Left renal pelvis (tissue), 4 donors: ENCODE measurements around the gene VAMP5. TPM values are rescaled to one million over a fixed set of nuclear protein-coding genes. Genes with fewer than 3 reads are reported as not detected.
"Not testable (repeated sequence)": the region's sequence is repeated elsewhere in the genome, so short reads cannot be mapped to it uniquely, and the experiment has no call there.

Source experiments
- DNase-seq, 4 donors: peaks; one replicate each; pipeline ENCODE4 v3.0.0-alpha.2; 2013; ENCODE audit warnings: low read depth in 4 of 4, low spot score in 3 of 4
- polyA plus RNA-seq, 4 donors: library from polyadenylated mRNA; unstranded; fragments of 120-200 nt; gene quantifications; one replicate each; pipeline ENCODE4 v1.2.1, GENCODE V29; 2013; ENCODE audit not compliant: insufficient read length in 4 of 4

The VAMP5 gene
- polyA plus RNA-seq, 4 donors = 21.7 to 41.4 (median 35.7) TPM

DNA sequence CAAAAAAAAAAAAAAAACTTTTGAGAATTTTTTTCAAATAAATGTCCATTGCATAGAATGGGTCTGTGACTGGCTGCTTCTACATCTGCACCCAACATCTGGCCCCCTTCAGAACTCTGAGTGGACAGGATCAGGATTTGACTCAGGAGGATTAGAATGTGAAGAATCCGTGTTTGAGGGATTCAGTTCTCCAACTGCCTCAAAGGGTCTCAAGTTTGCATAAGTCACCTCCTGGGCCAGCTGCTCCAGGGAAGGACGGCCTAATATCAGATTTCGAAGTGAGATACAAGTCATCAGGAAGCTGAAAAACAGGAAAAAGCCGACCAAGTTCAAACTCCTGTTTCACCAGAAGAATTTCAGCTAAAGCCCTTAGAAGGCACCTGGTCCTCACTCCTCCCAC is 34.4 kb upstream of the VAMP5 start:
- no peak for DNase-seq

DNA sequence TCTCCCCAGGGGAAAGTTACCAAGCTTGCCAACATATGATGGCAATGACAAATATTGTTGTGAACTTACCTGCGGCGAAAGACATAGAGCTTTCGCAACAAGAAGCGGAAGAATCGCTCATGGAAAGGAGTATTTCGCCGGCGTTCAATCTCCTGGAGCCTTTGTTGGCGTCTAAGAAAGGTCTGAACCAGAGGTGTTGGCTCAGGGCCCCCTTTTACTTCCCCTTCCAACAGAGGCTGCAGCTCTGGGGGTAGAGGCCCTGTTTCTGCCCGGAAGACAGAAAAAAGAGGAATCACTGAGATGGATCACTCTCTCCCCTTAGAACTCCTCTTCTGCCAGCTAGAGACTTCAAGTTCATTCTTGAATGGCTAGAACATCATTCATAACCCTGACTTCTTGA is 33.7 kb upstream of the VAMP5 start:
- DNase-seq = no peak

DNA sequence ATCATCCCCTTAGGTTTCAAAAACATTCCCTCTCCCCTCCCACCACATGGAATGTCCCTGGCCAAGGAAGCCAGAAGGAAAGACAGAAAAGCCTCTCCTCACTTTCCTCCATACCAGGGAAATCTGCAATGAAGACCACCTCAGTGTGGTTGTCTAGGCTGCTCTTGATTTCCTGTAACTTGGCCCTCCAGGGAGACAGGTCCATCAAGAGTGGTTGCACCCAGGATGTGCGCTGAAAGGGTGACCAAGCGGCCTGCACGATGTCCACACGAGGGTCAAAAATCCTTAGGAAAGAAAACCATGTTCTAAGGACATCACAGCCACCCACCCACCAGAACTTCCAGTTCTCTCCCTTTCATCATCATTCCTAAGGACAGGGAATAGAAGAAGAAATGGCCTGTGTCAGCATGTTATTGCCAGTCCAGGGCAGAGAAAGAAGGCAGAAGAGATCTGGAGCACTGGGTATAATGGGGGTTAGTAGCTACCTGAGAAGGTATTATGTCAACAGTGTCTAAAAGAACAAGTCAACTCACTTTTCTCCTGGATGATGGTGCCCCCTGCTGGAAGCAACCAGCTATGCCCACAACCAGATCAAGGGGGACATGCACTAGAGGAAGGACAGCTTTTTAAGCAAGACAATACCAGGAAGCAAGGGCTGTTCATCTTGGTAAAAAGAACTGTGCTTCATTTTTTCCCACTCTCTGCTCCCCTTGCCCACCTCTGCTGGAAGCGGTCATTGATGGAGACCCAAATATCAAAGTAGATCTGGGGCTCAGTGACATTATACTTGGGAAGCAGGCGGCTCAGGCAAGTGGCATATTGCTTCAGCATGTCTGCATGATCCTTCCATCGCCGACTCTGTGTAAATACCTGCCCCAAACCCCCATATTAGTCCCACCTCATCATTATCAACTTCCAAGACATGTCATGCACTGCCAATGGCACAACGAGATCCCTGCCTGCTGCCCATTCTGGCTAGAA is 32.2 kb upstream of the VAMP5 start:
- DNase-seq = peak in 3 of 4 donors; percentile 54 to 59 (median 58)

DNA sequence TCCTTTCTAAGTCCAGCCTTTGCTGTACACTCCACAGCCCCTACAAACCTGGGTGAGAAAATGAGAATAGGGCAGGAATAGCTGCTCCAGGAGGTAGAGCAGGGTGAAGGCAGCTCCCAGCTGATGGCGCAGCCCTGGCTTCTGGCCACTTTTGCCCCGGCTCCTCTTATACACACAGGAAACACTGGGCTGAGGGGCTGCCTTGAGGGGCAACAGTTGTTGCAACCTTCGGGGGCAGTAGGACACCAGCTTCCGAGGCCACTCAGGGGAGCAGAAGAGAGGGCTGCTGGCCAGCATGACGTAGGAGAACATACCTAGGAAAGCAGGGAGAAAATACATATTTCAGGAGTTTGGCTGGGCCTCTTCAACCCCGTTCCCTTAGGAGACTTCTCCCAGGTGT is 31.0 kb upstream of the VAMP5 start:
- no peak for DNase-seq

DNA sequence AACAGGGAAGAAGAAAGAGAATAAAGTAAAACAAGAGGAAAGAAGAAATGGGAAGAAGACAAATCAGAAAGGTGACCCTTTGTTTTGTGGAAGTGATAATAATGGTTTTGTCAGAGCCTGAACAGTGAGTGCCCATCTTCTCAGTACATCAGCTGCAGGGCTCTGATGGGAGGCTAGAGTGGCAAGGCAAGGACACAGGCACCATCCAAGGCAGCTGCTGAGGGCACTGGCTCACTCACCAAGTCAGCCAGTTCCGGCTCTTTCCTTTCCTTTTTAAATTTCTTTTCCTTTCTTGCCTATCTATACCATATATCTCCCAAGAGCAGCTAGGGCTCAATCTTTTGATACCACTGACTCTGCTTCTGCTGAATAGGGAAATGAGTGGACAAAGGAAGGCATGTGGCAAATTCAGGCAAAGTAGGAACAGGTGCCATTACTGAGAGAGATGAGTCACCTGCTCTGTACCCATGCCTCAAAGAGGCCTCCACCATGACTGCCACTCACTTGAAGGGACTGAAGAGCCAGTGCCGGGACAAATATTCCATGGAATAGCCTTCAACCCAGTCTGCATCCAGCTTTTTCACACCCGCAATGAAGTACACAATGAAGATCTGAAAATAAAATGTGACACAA is 29.1 kb upstream of the VAMP5 start:
- DNase-seq = no peak

DNA sequence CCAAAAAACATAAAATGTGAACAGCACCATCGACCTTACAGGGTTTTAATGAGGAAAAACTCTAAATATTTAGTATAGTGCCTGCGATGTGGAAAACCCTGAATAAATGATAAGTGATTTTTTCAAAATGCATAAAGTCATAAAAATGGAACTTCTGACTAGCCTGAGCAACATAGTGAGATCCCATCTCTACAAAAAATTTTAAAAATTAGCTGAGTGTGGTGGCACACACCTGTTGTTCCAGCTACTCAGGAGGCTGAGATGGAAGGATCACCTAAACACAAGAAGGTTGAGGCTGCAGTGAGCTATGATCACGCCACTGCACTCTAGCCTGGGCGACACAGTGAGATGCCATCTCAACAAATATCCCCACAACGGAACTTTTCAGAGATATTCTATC is 27.1 kb upstream of the VAMP5 start:
- no peak for DNase-seq

DNA sequence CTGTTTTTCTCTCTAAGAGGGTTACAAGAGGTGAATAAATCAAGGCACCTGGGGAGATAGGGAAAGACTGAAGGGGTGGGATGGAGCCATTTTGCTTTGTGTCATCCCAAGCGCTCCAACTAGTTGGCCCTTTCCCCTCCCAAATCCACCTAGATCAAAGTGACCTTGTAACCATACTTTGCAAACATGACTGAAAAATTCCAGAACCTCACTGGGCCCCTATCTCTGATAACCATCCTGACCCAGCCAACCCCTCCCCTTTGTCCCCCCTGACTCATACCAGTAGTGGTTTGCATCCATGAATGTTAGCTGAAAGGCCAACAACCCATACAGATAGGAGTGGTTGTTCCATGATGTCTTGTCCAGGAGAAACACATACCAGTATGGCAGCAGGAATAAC is 26.1 kb upstream of the VAMP5 start:
- DNase-seq = no peak

DNA sequence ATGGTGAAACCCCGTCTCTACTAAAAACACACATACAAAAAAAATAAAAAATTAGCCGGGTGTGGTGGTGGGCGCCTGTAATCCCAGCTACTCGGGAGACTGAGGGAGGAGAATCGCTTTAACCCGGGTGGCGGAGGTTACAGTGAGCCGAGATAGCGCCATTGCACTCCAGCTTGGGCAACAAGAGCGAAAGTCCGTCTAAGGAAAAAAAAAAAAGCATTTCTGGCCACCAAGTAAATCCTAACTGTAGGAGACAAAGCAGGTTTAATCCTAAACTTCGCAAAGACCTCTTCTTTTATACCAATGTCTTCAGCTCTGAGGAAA is 23.9 kb upstream of the VAMP5 start:
- DNase-seq = not testable (repeated sequence)

DNA sequence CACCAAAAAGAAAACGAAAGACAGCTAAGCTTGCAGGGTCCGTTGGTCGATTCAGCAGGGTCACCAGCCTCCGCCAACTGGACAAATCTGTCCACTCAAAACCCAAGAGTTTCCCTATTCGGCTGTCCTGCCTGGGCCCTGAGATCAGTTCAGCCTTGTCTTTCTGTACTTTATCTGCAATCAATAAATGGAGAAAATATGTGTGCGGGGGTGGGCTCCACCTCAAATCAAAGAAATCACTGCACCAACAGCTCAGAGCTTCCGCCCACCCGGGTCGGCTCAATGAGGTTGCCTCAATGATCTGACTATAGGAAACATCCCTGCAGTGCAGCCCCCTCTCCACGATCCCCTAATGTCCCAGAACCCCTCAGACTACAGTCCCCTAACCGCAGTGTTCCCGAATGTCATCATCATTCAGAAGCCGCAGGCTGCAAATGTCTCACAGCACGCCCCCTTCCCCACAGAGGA is 23.4 kb upstream of the VAMP5 start:
- no peak for DNase-seq

DNA sequence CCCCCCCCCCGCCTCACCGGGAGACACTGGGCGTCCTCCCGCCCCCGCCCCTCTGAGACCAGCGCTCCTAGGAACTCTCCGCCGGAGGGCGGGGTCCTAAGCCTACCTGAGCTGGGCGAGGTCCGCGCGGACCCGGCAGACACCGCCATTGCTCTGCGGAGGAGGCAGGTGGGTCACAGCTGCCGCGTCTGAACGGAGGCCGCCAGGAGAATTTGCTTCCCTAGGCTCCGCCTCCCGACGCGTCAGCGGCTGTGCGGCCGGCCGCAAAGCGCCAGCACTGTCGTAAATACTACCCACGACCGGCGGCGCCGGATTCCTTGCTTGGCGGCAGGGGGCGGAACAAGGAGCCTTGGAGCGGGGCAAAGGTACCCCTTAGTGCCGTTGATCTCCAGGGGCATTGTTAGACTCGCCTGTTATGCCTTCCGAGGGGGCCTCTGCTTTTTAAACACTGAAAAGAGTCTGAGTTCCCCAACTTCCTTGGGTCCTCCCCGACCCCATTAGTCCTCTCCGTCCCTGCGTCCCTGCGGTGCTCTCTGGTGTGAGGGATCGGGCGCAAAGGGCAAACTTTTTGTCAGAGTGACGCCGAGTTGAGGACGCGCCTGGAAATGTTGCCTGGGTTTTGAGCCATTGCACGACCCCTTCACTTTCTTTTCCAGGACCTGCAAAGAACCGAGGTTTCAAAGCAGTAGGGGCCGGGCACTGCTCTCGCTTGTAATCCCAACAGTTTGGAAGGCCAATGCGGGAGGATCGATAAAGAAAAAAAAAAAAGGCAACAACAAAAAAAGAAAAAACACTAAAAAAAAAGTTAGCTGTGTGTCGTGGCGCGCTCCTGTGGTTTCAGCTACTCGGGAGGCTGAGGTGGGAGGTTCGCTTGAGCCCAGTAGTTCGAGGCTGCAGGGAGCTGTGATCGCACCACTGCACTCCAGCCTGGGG is 22.7 kb upstream of the VAMP5 start, which contains the start of gene GGCX:
TSS of gene GGCX (minus strand) at position 214 of the 933 bp plus-strand sequence. CDS start at position 149, 65 bp downstream.
- peak; percentile 86 to 93 (median 92) for DNase-seq

DNA sequence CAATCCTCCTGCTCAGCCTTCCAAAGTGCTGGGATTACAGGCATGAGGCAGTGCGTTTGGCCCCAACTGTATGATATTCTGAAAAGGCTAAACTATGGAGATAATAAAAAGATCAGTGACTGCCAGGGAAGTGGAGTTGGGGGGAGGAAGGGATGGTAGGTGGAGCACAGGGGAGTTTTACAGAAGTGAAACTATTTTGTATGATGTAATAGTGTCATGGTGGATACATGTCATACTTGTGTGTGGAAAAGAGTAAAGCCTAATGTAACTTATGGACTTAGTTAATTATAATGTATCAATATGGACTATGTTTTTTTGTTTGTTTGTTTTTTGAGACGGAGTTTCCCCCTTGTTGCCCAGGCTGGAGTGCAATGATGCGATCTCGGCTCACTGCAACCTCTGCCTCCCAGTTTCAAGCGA is 20.1 kb upstream of the VAMP5 start:
- no peak for DNase-seq

DNA sequence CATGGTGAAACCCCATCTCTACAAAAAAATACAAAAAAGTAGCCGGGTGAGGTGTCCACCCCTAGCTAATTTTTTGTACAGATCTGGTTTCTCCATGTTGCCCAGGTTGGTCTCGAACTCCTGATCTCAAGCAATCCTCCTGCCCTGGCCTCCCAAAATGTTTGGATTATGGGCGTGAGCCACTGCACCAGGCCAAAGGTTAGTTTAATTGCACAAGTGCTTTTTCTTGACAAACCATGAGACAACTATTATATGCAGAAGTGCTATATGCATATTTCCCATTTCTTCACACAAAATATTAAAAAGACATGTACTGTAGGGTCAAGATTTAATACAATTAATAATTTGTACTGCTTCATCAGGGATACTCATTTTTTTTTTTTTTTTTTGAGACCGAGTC is 18.0 kb upstream of the VAMP5 start:
- no peak for DNase-seq

DNA sequence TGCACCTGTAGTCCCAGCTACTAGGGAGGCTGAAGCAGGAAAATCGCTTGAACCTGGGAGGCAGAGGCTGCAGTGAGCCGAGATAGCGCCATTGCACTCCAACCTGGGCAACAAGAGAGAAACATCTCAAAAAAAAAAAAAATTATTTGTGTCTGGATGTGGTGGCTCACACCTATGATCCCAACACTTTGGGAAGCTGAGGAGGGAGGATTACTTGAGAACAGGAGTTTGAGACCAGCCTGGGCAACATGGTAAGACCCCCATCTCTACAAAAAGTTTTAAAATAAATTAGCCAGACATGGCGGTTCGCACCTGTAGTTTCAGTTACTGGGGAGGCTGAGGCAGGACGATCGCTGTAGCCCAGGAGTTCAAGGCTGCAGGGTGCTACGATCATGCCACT is 8.5 kb upstream of the VAMP5 start:
- no peak for DNase-seq

DNA sequence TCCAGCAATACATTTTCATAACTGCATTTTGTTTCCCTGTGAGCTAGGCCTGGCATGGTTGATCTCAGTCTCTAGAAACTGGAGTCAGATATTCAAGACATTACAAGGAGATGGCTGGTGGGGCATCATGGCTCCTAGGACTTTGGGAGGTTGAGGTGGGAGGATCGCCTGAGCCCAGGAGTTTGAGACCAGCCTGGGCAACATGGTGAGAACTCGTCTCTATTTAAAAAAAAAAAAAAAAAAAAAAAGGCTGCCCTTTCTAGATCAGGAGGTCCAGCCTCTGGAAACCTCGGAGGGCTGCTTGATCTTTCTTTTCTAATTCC is 7.2 kb upstream of the VAMP5 start:
- DNase-seq = no peak

DNA sequence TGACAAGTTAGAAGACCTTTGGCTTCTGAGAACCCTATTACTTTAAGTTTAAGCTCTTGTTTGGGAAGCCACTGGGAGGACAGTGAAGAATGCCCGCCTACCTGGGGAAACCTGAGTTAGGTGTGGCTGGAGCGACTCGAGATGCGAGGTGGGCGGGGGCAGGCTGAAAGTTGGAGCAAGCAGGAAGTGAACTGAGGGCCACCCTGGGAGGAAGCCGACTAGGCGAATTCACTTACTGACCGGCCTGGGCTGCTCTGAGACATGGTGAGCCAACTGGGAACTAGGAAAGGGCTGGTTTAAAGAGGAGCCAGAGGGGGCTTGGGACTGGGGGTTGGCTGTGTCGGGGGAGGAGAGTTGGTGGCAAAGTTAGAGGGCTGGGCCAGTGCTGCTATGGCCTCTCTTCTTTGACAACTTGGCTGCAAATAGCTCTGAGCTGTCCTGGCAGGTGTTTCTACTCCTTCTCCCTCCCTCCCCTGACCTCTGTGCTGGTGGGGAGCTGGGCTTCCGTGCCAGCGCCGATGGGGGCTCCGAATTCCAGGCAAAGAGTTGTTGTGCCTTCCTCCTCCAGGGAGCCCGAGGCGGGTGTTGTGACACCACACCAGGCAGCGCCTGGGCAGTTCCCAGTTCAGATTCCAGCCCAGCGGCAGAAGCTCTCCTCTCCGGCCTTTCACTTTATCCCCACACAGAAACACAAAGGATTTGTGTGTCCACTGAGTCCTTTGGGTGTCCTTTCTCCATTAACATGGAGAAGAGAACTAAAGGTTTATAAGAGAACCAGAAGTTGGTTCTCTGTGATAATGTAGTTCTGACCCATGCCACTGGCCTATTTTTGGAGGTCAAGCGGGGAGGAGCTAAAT is 6.6 kb upstream of the VAMP5 start, which contains the start of gene VAMP8:
TSS of gene VAMP8 (plus strand) at position 201 of the 857 bp plus-strand sequence. CDS start at position 262, 61 bp downstream.
- DNase-seq = no peak

DNA sequence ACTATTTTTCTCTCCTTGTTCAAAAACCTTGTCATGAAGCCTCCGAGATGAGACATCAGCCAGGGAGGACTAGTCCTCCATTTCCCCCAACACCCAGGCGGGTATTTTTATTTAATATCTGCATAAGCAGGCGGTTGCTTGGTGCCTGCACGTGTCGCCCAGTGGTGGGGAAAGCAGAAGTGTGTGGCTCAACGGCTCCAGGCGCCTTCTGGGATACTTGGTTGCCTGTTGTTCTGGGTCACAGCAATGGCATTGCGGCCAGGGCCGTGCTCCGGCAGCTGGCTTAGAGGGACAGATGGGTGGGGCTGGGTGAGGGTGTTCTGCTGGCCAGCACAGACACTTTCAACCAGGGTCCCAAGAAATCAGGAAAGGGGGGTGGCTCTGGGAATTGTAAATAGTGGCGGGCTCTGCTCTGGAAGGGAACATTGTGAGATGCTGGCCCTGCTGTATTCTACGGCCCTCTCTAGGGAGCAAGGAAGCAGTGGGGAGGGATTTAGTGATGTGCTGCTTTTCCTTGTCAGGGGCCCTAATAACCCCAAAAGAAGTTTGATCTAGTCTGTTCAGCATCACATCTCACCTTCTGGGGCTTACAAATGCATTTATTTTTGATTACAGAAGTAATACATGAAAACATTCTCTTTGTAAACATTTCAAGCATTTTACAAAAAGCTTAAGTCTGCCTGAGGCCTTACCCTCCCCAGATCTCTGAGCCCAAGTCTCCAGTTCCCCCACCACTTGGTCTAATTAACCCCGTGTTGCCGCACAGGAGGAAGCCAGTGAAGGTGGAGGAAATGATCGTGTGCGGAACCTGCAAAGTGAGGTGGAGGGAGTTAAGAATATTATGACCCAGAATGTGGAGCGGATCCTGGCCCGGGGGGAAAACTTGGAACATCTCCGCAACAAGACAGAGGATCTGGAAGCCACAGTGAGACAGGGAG is 5.7 kb upstream of the VAMP5 start:
- DNase-seq = no peak

DNA sequence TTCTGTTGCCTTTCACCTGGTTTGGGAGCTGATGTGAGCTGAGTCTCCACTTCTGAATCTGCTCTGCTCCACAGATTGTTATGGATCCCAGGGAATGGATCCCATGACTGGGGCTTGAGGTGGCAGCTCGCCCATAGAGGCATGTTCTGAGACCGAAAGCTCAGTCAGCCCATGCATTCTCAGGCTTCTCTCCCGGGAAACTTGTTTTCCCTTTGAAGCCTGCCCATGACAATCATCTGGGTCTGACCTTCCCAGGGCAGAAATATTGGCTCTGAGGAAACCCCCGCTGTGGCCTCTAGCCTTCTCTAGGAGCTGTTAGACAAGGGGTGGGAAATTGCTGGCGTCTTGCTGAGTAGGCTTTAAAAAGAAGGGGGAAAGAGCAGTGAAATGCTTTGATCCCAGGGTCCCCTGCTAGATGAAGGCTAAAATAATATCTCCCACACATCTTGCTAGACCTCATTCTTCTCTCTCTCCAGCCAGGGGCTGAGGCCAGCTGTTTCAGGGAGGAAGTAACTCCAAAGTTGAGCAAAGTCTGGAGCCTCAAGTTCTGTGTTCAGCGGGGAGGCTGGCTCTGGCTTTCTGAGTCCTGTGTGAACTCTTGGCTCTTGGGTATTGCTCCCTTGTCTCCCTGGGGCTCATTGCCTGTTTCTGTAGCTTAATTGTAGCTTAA is 4.8 kb upstream of the VAMP5 start:
- peak in 1 of 4 donors; percentile 24 for DNase-seq

DNA sequence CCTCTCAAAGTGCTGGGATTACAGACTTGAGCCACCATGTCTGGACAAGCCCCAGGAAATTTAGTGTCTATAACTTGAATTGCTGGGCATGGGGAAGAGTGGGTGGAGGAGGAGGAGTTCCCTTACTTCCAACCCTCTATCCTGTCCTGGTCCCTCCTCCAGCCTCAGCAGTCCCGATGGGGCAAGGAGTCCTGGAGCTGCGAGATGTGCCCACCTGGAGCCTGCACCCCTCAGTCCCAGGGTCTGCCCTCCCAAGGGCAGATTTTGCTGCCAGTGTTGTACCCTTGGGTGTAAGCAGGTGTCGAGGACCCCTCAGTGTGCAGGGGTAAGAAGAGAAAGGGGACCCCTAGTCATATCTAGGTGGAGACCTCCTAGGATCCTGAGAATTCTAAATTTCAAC is 4.0 kb upstream of the VAMP5 start:
- DNase-seq = no peak
